Gastrocnemius medialis (tissue), 4 donors: ENCODE data around the gene ZNF507. TPM values are rescaled to one million over a fixed set of nuclear protein-coding genes. Genes with fewer than 3 reads are reported as not detected.

Experiments
- ATAC-seq, 2 donors: fragments of 150-250 bp; one replicate each; pipeline ENCODE4 v1.9.1; 2016
- DNase-seq, 2 donors: peaks; one replicate each; pipeline ENCODE4 v3.0.0-alpha.2; 2019
- H3K27ac ChIP-seq, 4 donors: fragments of 200-600 bp; sonication (generic); 1 replicate in 1 of 4; 2 replicates in 3 of 4; pipeline ENCODE4 v1.5.1; 2016 to 2018; ENCODE audit warnings: mild to moderate bottlenecking in 2 of 4, moderate library complexity in 1 of 4
- H3K27me3 ChIP-seq, 3 donors: fragments of 200-600 bp; sonication (generic) in 2 of 3; 1 replicate in 1 of 3; 2 replicates in 2 of 3; pipeline versions ENCODE4 v1.5.1 to v1.6.0; 2016 to 2019; ENCODE audit warnings: mild to moderate bottlenecking in 1 of 3, moderate library complexity in 1 of 3
- H3K36me3 ChIP-seq, 2 donors: fragments of 200-600 bp; sonication (generic) in 1 of 2; one replicate each; pipeline ENCODE4 v1.5.1; 2017 to 2018
- H3K4me1 ChIP-seq, 2 donors: fragments of 200-600 bp; sonication (generic) in 1 of 2; one replicate each; pipeline ENCODE4 v1.5.1; 2016 to 2017; ENCODE audit warnings: mild to moderate bottlenecking in 2 of 2
- H3K4me3 ChIP-seq, 4 donors: fragments of 200-600 bp; sonication (generic) in 3 of 4; 1 replicate in 1 of 4; 2 replicates in 3 of 4; pipeline ENCODE4 v1.5.1; 2016 to 2019; ENCODE audit warnings: mild to moderate bottlenecking in 2 of 4
- H3K9me3 ChIP-seq, 3 donors: fragments of 200-600 bp; sonication (generic) in 2 of 3; 1 replicate in 1 of 3; 2 replicates in 2 of 3; pipeline ENCODE4 v1.5.1; 2016 to 2019
- POLR2A ChIP-seq, 2 donors: fragments of 450-650 bp; IDR thresholded peaks; one replicate each; pipeline ENCODE4 v1.6.1; 2017; ENCODE audit warnings: antibody characterized with exemption in 2 of 2, mild to moderate bottlenecking in 2 of 2, moderate library complexity in 2 of 2
- in situ Hi-C, 4 donors: fragments of 200-750 bp; cut with MboI; loops; one replicate each; pipeline versions ENCODE4 v1.15.0 to v1.8.0; 2017; ENCODE audit warnings: low sequenced_read_pairs in 4 of 4
- intact Hi-C: fragments of 100-400 bp; cut with DNase I; formaldehyde crosslinking; loops from one replicate; pipeline ENCODE4 v1.15.1; 2023; ENCODE audit warnings: low total_unique reads
- total RNA-seq, 4 donors: library from RNA; depleted of rRNA; stranded (reverse); fragments of >200 nt; gene quantifications; one replicate each; pipeline versions ENCODE4 v1.1.0 to v1.2.3, GENCODE V29; 2016
- TF ChIP-seq, protein P1 (sequence below), 5 experiments: fragments of 450-650 bp in 3 of 5; fragments of 200-600 bp in 2 of 5; sonication (generic) in 2 of 5; IDR thresholded peaks in 4 of 5; conservative IDR thresholded peaks in 1 of 5; 1 replicate in 4 of 5; 2 replicates in 1 of 5; pipeline ENCODE4 v1.5.1; 2016 to 2019; ENCODE audit warnings: antibody characterized with exemption in 5 of 5, mild to moderate bottlenecking in 3 of 5, moderate library complexity in 3 of 5

Gene ZNF507
- total RNA-seq, 4 donors from 2014 or later, result 11.9 to 21.8 (median 17.8) TPM

DNA sequence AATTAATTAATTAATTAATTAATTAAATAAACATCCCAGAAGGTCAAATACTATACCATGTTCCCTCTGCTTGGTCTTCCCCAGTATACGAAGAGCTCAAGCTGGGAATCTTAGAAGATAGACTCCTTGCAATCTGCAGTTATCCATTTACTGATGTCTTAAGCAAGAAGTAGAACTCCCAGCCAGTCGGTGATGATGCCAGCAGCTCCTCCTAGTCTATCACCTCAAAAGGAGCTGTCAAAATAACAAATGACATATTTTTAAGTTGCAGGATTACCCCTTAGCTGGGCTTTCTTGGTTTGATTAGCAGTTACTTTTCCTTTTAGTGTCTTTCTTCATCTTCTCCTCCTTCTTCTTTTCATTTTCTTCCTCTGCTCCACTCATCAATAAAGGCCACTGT, 6.0 kb upstream of the ZNF507 start:
- in situ Hi-C loops (loop anchor here in 1 of 4 donors (10.0 kb wide), 2 partner anchors 65 to 225 kb away; partner anchors contain the start of gene DPY19L3), intact Hi-C loops (no loop called here)
- no peak for DNase-seq
- Histone ChIP-seq H3K4me1 (no peaks in the 10 kb centered on the region), H3K36me3 (no peaks in the 10 kb centered on the region), H3K27ac (no peak overlapping the region), H3K9me3 (no peaks in the 10 kb centered on the region), H3K27me3 (no peaks in the 10 kb centered on the region), H3K4me3 (no peak overlapping the region)
- no peak for ATAC-seq
- TF ChIP-seq POLR2A (IDR thresholded peaks at IDR 0.05), result no peak
- TF ChIP-seq, protein P1, sequence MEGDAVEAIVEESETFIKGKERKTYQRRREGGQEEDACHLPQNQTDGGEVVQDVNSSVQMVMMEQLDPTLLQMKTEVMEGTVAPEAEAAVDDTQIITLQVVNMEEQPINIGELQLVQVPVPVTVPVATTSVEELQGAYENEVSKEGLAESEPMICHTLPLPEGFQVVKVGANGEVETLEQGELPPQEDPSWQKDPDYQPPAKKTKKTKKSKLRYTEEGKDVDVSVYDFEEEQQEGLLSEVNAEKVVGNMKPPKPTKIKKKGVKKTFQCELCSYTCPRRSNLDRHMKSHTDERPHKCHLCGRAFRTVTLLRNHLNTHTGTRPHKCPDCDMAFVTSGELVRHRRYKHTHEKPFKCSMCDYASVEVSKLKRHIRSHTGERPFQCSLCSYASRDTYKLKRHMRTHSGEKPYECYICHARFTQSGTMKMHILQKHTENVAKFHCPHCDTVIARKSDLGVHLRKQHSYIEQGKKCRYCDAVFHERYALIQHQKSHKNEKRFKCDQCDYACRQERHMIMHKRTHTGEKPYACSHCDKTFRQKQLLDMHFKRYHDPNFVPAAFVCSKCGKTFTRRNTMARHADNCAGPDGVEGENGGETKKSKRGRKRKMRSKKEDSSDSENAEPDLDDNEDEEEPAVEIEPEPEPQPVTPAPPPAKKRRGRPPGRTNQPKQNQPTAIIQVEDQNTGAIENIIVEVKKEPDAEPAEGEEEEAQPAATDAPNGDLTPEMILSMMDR (IDR thresholded peaks at IDR 0.05 in 4 of 5, conservative IDR thresholded peaks at IDR 0.05 in 1 of 5), result no peak

- no peaks in the 10 kb centered on the region for H3K4me1 ChIP-seq
- no peak for TF ChIP-seq POLR2A (IDR thresholded peaks at IDR 0.05)
- TF ChIP-seq, protein P1 (IDR thresholded peaks at IDR 0.05 in 4 of 5, conservative IDR thresholded peaks at IDR 0.05 in 1 of 5), result peak; percentile 36 to 73 (median 60)
- peak; percentile 46 to 79 for ATAC-seq
- no peak overlapping the region for H3K4me3 ChIP-seq
- H3K36me3 ChIP-seq, result no peaks in the 10 kb centered on the region
- no peaks in the 10 kb centered on the region for H3K9me3 ChIP-seq
- no peaks in the 10 kb centered on the region for H3K27me3 ChIP-seq
- intact Hi-C loops, result loop anchor here (1.0 to 5.0 kb wide), 2 partner anchors 37 to 65 kb away; partner anchors contain the start of gene DPY19L3
- in situ Hi-C loops, result loop anchor here in 1 of 4 donors (10.0 kb wide), 2 partner anchors 65 to 225 kb away; partner anchors contain the start of gene DPY19L3
- H3K27ac ChIP-seq, result no peak overlapping the region
- DNase-seq, result peak in 1 of 2 donors; percentile 48
Observed at GRCh38 chr19:32339988-32340874, 5.2 kb upstream of the ZNF507 start.

GRCh38 chr19:32342695-32343094, 2.7 kb upstream of the ZNF507 start:
- no peaks in the 10 kb centered on the region for H3K9me3 ChIP-seq
- no peaks in the 10 kb centered on the region for H3K27me3 ChIP-seq
- H3K36me3 ChIP-seq, result peaks cover 0 to 6% of the 10 kb centered on the region in 2 donors
- H3K4me1 ChIP-seq, result peaks cover 12 to 16% of the 10 kb centered on the region in 2 donors
- ATAC-seq (no peak), DNase-seq (no peak)
- H3K27ac ChIP-seq, result no peak overlapping the region
- H3K4me3 ChIP-seq, result no peak overlapping the region
- in situ Hi-C loops, result no loop called here
- intact Hi-C loops, result loop anchor here (5.0 kb wide), 1 partner anchor 35 kb away; no protein-coding TSS in a partner anchor
- TF ChIP-seq POLR2A (IDR thresholded peaks at IDR 0.05), result no peak

DNA sequence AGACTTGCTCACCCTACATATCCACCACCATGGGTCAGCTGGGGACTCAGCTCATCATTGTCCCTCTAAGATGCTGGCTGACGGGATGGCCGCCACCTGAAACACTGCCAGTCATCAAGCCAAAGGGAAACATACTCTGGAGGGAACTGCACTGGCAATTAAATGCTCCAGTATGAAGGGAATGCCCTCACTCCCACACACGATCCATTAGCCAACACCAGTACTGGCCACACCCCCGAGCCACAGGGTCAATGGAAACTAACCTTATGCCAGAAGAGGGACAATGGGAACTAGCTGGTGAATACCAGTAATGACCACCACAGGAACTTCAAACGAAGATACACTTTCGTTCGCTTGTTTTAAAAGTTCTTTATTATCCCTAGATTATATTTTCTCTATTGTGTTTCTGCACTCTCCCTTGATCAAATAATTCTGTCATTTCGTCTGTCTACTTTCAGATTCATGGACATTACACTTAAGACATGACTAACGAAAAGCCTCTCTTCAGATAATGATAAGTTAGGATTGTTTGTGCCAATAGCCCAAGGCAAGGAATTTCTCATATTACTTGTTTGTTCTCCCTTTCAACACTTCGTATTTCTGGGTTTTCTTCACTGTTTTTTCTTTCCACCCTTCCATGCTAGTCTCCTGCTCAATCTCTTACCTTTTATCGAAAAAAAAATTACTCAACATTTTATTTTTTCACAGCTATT, 1.7 kb upstream of the ZNF507 start:
- H3K36me3 ChIP-seq, result peaks cover 0 to 16% of the 10 kb centered on the region in 2 donors
- ATAC-seq (no peak), DNase-seq (no peak)
- in situ Hi-C loops, result no loop called here
- H3K9me3 ChIP-seq, result no peaks in the 10 kb centered on the region
- H3K4me3 ChIP-seq, result no peak overlapping the region
- peaks cover 21% of the 10 kb centered on the region in 2 donors for H3K4me1 ChIP-seq
- H3K27ac ChIP-seq, result no peak overlapping the region
- H3K27me3 ChIP-seq, result no peaks in the 10 kb centered on the region
- no peak for TF ChIP-seq POLR2A (IDR thresholded peaks at IDR 0.05)
- TF ChIP-seq, protein P1 (IDR thresholded peaks at IDR 0.05 in 4 of 5, conservative IDR thresholded peaks at IDR 0.05 in 1 of 5), result no peak
- intact Hi-C loops, result loop anchor here (5.0 kb wide), 1 partner anchor 34 kb away; no protein-coding TSS in a partner anchor
